Ramos (cell line): Measurements from ENCODE around the gene FTO.
"Not testable (repeated sequence)": the region's sequence is repeated elsewhere in the genome, so short reads cannot be mapped to it uniquely, and the experiment has no call there.

ENCODE experiments used
- in situ Hi-C: fragments of 300-500 bp; cut with MboI; formaldehyde crosslinking; loops from one replicate; pipeline ENCODE4 v1.14.3; 2022; ENCODE audit warnings: low sequenced_read_pairs; ENCODE audit not compliant: unreplicated experiment

Gene FTO

DNA sequence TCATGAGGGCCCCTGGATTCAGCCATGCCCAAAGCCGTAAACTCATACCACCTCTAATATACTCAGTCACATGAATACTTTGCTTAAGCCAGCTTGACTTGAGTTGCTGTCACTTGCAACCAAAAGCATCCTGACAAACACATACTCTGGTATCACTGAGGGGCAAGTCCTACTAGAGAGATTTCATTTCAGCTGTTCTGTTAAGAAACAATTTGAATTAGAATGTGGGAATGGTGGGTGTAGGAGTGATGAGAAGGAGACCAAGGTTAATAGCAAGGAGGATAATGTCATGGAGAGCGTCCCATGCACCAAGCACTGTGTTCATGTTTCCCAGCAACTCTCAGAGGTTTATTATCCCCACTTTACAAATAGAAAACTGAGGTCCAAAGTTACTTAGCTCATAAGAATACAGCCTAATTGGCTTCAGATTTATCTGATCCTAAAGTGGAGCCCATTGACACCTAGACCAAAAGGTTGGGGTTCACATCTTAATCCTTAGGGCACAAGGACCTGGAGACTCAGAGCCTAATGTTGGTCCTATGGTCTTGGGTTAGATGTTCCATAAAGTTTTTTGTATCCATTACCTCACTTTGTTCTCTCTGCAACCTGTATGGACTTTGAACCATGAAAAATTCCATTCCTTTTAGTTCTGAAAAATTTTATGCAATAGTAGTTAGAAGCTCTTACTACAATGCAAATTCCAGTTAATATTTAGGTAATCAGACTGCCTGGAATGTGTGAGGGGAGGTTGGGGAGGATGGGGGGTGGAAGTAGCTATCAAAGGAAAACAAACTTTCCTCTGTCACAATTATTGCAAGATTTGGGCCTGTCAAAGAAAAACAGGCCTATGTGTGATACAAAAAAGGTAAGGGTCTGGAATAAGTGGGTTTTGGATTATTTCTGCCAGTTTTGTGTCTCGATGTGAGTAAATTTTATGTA, 476.7 kb downstream of the FTO start:
- in situ Hi-C loops = no loop called here

DNA sequence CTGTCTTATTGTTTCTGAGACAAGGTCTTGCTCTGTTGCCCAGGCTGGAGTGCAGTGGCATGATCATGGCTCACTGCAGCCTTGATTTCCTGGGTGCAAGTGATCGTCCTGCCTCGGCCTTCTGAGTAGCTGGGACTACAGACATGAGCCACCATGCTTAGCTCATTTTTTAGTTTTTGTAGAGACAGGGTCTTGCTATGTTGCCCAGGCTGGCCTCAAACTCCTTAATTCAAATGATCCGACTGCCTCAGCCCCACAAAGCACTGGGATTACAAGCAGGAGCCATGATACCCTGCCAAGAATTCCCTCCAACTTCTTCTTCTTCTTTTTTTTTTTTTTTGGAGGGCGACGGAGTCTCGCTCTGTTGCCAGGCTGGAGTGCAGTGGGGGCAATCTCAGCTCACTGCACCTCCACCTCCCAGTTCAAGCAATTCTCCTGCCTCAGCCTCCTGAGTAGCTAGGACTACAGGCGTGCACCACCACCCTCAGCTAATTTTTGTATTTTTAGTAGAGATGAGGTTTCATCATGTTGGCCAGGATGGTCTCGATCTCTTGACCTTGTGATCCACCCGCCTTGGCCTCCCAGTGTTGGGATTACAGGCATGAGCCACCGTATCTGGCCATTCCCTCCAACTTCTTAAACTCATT, 477.9 kb downstream of the FTO start:
- in situ Hi-C loops = not testable (repeated sequence)

DNA sequence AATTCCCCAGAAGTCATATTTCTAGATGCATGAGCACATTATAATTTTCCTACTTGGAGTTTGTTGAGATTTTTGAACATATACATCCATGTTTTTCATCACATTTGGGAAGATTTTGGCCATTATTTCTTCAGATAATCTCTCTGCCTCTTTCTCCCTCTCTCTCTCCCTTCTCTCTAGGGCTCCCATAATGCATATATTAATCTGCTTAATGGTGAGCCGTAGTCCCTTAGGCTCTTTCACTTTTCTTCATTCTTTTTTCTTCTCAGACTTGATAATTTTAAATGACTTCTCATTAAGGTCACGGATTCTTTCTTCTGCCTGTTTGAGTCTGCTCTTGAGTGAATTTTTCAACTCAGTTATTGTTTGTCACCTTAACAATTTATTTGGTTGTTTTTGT, 481.1 kb downstream of the FTO start:
- in situ Hi-C loops = no loop called here

DNA sequence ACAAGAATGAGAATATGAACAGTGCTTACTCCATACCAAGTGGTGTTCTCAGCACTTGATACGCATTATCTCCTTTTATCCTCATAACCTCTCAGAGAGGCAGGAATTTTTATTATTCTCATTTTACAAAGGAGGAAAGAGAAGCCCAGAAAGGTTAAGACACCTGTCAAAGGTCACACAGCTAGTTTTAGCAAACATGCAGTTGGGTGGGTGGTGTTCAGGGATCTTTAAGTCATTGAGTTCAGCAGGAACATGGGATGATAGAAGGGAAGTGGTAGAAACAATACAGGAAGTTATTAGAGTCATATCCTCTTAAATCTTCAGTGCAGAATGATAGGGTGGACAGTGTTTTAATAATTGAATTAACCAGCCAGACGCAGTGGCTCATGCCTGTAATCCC, 487.2 kb downstream of the FTO start:
- in situ Hi-C loops = no loop called here

DNA sequence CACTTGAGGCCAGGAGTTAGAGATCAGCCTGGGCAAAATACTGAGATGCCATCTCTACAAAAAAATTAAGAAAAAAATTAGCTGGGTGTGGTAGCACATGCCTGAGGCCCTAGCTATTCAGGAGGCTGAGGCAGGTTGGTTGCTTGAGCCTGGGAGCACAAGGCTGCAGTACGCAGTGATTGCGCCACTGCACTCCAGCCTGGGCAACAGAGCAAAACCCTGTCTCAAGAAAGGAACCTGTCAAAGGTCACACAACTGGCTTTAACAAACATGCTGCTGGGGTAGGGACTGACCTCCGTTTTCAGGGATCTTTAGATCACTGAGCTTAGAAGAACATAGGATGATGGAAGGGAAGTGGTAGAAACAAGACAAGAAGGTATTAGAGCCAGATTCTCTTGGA, 487.6 kb downstream of the FTO start:
- in situ Hi-C loops = no loop called here

DNA sequence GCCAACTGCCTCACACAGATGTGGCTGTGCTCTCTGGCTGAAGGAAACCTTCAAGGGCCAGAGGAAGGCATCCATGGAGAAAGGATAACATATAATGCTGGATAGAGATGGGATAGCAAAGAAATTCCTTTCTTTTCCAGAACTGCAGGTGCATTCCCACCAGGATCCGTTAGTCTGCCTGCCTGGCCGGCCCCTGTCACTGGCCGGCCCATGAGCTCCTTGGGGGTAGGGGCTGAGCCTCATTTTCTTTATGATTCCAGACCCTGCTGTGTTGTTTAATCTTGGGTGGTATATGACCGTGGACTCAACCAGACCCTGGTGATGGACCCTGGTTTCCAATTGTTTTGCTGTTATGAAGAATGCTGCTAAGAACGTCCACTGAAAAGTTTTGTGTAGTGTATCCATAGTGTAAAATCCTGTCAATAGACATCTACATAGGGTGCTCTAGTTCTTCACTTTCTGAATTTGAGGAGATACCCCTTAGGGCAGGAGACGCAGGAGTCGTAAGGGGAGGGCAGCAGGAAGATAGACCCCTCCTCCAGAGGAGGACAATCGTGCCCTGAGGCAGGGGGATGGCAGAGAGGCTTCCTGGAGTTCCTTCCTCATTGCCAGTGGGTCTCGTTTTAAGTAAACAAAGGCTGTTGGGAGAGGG, 489.2 kb downstream of the FTO start:
- in situ Hi-C loops = no loop called here

DNA sequence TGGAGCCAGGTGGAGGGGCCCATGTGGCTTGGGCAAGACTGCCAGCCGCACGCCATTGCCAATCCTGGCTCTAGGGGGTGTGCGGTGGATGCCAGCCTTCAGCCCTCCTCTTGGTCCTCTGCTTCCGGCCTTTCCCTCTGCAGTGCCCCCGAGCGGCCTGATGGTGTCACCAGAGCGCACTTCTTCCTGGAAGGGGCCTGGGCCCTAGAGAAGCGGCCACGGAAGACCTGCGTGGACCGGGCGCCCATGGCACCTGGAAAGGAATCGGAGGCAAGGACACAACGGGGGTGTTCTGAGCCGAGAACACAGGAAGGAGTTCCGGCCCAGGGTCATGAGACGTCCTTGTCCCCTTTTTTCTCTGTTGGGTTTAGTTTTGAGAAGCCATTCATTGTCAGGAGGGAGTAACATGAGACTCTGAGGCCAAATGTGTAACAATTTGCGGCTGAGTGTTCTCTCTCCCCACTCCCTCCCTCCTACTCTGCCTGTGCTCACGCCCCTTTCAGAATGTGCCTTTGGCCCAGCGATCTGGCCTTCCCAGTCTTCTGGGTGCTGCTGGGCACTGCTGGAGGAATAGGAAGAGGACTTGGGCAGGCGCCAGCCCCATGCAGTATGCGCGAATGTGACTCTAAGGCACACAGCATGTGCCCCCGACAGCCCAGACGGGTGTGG, 489.8 kb downstream of the FTO start:
- in situ Hi-C loops = no loop called here

DNA sequence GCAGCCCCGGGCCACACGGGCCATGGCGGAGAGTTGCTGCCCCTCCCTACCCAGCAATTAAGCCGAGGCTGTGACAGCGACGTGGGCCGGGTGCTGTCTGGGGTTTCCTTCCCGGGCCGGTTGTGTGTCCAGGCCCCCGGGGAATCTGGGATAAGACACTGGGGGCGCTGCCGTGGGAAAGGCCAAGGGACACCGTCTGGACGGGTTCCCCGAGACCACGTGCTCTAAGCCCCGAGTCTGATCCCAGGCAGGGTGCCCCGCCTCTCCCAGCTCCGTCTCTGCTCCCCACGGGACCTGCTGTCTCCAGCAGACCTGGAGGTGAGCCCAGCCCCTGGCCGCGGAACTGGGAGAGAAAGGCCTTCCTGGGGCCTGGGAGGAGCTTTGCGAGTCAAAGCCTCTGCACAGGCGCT, 490.4 kb downstream of the FTO start:
- in situ Hi-C loops = no loop called here

DNA sequence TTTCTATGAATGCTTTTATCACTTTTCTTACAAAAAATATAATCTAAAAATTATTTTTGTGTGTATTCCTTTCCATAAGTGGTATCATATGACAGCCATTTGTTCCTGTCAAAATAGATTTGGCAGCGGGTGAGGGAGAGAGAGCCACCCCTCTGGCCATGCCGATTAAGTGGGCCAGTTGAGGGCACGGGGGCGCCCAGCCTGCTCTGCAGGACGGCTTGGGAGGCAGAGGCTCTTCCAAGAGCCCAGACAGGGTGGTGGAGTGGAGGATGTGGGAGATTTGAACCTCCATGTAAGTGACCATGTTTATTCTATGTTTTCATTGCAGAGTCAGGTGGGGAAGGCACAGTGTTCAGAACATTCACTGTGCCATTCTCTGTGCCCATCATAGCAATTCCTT, 493.8 kb downstream of the FTO start:
- in situ Hi-C loops = no loop called here

DNA sequence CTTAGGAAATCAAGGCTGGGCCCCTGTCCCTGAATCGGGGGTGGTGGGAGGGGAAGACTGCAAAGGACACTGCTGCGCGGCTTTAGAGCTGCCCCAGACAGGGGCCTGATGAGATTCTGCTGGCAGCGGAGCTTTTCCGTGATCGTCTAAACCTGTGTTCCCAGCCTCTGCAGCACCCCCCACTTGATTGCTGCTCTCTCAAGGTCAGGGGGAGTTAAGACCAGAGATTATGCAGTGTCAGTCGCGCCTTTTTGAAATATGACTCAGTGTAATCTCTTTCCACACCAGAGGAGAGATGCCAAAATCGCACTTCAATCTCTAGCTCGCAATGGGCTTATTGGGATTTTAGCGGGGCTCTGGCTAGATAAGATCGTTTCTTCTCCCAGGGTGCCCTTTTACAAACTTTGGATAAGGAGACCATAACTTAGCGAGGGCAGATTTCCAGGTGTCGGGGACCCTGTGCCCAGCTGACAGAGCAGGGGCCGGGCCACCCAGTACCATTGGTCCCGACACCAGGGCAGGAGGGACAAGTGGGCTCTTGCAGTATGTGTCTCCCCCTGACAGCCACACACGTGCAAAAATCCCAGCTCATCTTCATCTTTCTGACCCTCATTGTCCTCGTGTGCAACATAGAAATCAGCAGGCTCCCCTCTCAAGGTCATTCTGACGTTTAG, 495.7 kb downstream of the FTO start:
- in situ Hi-C loops = no loop called here

DNA sequence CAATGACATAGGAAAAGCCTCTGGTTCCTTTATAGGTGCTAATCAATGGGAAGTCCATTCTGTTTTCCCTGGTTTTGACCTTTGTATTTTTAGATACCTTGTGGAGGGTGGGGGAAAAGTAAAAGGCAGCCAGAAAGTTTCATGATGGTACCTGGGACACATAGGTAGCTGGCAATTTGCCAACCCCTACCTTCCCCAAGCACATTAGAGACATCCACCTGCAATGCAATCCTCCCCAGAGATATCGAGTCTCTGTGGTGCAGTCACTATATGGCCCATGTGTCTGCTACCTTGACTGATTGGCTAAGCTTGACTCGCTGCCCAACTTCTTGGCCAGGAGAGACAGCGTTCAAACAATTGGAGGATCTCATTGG, 496.2 kb downstream of the FTO start:
- in situ Hi-C loops = no loop called here

DNA sequence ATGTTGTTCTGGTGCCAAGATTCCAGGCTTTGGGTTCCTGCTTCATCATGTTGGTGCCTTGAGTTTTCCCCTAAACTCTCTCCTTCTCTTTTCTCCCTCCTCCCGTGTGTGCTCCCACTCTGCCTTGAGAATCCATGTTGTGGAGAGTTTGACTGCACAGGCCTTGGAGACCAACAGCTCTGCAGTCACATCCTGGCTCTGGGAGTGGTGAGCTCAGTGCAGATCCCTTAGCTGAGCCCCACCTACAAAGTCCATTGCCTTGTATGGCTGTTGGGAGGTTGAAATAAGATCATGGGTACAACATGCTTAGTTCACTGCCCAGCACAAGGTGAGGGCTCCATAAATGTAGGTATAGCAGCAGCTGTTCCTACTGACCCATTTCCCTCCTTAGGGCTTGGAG, 496.8 kb downstream of the FTO start:
- in situ Hi-C loops = no loop called here

DNA sequence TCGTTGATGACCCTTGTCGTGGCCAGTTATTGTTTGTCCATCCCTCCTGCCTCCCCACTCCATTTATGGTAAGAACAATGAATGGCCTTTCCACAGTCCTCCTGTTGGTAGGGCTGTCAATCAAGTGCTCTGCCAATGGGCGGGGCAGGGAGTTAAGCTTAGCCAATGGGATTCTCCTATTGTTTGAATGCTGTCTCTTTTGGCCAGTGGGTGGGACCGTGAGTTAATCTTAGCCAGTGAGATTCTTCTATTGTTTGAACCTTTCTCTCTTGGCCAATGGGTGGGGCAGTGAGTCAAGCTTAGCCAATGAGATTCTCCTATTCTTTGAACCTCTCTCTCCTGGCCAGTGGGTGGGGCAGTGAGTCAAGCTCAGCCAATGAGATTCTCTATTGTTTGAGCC, 497.2 kb downstream of the FTO start:
- in situ Hi-C loops = no loop called here
